ENCODE data around the gene SLC39A6.

GRCh38 chr18:36128530-36128870 is 640 bp downstream of the SLC39A6 start:
- no peak for TF ChIP-seq CTCF (conservative IDR thresholded peaks at IDR 0.05; ENCODE audit: low read length)
- TF ChIP-seq EZH2phosphoT487 (IDR thresholded peaks at IDR 0.05; ENCODE audit: borderline replicate concordance), result no peak

Measured in Loucy (cell line).